Panc1 (cell line): ENCODE results near the gene PRKCG.

Experiments
- CTCF ChIP-seq: fragments of 450-650 bp; IDR thresholded peaks from 2 replicates; pipeline ENCODE4 v1.5.1; 2017; ENCODE audit warnings: mild to moderate bottlenecking
- POLR2AphosphoS5 ChIP-seq: IDR thresholded peaks from 2 replicates; pipeline ENCODE4 v1.6.1; 2012; ENCODE audit warnings: mild to moderate bottlenecking, low read depth, low read length, moderate library complexity
- TCF7L2 ChIP-seq: IDR thresholded peaks from 2 replicates; pipeline ENCODE4 v1.6.1; 2011; ENCODE audit warnings: mild to moderate bottlenecking, low read depth, low read length, inconsistent platforms

DNA sequence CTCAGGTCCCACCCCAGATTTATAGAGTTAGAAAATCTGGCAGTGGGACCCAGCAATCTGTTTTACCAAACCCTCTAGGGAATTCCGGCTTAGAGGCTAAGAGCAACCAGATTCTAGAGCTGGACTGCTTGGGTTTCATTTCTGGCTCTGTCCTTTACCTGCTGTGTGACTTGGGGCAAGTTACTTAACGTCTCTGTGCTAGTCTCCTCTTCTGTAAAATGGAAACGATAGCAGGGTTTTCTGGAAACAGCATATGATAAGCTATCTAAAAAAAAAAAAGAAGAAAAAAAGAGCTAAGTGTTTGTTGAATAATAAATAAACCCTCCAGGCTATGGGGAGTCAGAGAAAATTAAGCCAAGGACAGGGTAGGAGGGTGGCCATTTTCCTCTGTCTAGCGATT, 15.5 kb downstream of the PRKCG start:
- no peak for TF ChIP-seq CTCF
- TF ChIP-seq TCF7L2, result no peak
- TF ChIP-seq POLR2AphosphoS5, result no peak
